T-helper 22 cell (primary cell): ENCODE data around the gene HDDC2.

Experiments used
- DNase-seq: peaks from one replicate; pipeline ENCODE4 v3.0.0-alpha.2; 2020; ENCODE audit warnings: low read depth

HDDC2 gene

DNA sequence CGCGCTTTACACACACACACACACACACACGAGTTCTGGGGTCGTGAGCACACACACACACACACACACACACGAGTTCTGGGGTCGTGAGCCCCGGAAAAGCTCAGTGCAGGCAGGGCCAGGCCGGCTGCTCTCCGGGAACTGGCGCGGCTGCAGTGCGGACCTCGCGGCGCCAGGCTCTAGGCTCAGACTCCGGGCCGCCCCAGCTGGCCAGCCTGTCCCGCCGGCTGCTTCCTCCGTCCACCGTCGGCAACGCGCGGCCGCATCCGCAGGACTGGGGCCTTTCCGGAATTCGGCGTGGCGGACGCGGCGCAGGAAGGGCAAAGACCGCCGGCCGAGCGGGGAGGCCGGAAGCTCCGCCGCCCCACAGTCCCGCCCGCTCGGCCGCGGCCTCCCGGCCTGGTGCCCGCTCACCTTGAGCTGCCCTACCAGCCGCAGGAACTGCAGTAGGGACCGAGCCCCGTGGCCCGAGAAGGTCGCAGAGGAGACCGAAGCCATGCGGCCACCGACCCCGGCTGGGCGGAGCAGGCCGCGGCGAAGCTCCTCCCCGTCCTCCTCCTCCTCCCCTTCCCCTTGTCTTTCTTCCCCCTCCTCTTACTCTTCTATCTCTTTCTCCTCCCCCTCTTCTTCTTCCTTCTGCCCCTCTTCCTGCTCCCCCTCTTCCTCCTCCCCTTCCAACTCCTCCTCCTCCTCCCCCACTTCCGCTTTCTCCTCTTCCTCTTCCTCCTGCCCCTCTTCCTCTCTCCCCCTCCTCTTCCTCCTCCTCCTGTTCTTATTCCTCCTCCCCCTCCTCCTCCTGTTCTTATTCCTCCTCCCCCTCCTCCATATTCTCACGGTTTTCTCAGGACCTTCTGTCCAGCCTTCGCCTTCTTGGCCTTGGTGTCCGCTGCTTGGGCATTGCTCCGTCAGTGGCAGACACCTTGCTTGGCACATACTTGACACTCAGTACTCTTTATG, at the start of gene HDDC2:
Gene HDDC2, minus strand, starts transcription at position 533 of the 957 bp plus-strand sequence. Its CDS starts 35 bp downstream, at position 498.
- DNase-seq, result peak; percentile 13

- no peak for DNase-seq
Observed at GRCh38 chr6:125346926-125347563, 45.3 kb upstream of the HDDC2 start.

GRCh38 chr6:125346201-125346925, 44.6 kb upstream of the HDDC2 start:
- DNase-seq, result no peak

- no peak for DNase-seq
Observed at GRCh38 chr6:125341460-125341859, 39.7 kb upstream of the HDDC2 start.

- no peak for DNase-seq
Observed at GRCh38 chr6:125340991-125341390, 39.2 kb upstream of the HDDC2 start.

DNA sequence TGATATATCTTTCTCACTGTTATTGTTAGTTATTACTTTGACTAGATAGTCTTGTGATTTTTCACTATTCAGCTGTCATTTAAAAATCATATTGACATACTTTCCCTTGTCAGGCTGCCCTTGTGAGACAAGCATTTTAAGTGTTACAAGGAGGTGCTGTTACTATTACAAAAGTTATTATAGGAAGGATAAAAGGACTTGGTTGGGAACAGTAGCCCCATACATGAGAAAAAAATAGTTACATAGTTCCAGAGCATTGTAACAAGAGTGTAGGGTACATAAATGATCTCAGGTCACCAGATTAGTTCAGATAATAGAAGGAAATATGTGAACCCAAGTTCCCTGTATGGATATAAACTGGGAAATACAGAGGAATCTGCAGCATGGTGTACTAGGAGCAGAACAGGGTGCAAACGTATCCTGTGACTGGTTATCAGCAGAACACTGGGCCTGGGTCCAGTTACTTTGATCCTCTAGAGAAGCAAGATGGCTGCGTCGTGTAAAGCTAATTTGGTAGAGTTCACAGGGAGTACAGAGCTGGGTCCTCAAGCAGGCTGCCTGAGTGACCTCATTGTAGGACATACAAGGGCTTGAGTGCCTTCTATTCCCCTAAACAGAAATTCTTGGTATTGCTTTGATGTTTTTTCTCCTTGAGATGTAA, 38.5 kb upstream of the HDDC2 start:
- no peak for DNase-seq

GRCh38 chr6:125339653-125340052, 37.9 kb upstream of the HDDC2 start:
- DNase-seq, result no peak

DNA sequence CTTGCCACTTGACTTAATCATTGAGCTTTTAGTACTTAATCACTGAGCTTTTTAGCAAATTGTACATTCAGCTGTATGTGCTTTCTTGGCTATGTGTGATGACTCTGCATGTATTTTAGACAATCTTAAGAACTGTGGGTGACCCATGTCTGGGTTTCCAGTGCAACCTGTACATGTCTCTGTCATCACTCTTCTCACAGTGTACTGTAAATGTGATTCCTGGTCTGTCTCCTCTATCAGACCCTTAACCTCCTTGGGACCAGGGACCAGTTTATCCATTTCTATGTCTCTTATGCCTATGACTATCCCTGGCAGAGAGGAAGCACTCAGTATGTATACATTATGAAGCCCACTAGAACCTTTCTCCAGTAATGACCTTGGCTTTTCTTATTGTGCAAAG, 36.6 kb upstream of the HDDC2 start:
- no peak for DNase-seq

DNA sequence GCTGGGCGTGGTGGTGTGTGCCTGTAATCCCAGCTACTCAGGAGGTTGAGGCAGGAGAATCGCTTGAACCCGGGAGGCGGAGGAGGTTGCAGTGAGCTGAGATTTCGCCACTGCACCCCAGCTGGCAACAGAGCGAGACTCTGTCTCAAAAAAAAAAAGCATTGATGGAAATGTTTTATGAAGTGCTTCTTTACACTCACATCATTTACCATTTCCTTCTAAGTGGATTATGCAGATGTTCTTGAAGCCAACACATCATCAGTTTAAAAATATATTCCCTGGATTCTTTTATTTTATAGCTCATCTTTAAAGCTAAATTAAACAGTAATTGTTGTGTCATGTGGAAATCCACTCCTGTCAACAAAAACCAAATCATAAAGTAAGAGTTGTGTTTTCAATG, 35.9 kb upstream of the HDDC2 start:
- DNase-seq, result no peak

GRCh38 chr6:125332664-125333063, 30.9 kb upstream of the HDDC2 start:
- DNase-seq, result no peak

DNA sequence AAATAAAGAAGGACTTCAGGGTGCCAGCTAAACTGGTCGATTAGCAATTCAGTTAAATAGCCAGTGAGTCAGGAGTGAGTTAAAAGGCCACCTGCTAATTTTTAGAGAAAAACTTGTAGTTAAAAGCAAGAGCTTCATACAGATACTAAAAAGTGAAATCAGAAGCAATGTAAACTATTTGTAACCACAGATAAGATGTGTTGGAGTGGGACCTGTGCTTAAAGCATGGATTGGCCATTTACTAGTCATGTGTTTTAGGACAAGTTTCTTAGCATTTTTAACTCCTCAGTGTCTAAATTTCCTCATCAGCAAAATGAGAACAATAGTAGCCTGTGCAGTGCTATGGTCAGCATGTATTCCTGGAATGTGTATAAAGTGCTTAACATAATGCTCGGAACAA, 23.8 kb upstream of the HDDC2 start:
- DNase-seq, result no peak

DNA sequence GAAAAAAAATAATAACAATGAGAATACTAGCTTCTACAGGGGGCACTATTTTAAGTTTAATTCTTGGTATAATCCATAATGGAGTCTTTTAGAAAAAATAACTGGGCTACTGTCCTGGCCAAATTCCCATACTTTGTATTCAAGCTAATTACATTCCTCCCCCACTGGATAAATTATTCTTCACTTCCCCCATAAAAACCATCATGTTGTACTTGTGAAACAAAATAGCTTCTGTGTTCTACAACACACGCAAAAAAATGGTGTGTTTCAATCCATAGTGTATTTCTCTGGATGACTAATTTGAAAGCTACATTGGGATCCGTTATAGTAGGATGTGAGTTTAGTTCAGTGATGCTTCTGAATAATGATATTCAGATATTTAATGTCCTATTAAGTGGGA, 21.6 kb upstream of the HDDC2 start:
- no peak for DNase-seq

DNA sequence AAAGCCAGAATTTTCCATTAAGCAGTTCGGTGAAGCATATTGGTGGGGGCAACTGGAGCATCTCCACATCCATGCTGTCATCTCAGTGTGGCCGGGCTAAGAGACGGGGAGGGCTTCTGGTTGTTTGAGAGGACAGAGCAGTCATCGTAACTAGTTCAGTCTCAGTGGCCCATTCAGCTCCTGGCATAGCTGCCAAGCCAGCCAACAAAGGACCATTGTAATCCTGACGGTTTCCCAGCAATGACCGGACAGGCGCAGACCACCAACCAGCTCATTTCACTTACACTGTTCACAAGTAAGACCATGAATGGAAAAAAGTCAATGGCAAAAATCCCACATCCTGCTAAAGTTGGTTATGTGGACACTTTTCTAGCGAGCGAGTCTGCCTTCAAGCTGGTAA, 14.9 kb upstream of the HDDC2 start:
- DNase-seq, result no peak

DNA sequence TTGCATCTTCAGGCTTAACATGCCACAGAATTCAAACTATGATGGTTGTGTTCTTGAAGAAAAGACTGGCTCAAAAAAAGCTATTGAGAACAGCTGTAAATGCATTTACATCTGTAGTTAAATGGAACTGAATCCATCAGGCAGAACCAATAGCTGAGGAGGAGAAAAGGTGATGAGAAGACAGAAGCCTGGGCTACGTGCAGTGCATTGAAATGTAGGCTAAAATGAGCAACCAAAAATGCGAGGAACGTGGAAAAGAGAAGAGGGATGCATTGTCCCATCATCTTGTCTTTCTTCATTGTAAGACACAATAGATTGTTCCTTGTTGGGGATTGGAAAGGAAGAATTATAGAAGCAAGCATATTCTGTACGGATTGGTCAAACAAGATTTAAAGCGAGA, 13.8 kb upstream of the HDDC2 start:
- DNase-seq, result no peak

DNA sequence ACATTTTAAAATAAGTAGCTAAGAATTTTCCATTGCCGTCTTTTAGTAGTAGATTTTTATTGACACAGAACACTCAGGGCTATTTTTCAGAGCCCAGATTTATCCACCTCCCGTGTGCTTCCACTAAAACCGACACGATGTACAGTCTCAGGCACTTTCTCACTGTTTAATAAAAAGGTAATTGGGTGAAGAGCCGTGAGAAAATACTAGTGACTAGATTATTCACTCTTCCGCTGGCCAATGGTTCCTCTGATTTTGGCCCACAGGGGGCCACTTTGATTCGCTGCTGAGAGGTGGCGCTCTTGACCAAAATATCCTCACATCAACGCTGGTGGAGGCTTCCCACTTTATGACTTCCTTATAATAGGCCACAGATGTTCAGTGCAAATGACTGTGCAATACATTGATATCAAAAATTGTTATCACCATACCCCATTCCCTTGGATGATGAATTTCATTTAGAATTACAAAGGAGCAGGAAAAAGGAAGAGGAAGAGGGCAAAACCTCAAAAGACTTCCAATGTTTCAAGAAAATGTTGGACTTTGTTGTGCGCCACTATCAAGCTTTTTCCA, 12.3 kb upstream of the HDDC2 start:
- no peak for DNase-seq

GRCh38 chr6:125312950-125313349, 11.2 kb upstream of the HDDC2 start:
- no peak for DNase-seq

DNA sequence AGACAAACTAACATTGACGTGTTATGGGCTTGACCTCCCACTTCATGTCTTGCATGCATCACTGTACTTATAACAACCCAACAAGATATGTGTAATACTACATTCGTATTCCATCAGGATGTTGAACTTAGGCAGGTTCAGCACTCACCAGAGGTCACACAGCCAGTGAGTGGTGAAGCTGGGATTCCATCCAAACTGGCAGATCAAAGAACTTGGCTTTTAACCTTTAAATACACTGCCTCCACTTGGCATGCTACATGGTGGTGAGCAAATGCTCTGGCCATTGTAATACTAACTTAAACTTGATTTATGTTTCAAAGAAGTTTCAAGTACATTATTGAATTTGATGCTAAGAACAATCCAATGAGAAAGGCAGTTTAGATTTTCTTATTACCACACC, 10.7 kb upstream of the HDDC2 start:
- DNase-seq, result no peak

- DNase-seq, result no peak
Observed at GRCh38 chr6:125310994-125311649, 9.4 kb upstream of the HDDC2 start.

DNA sequence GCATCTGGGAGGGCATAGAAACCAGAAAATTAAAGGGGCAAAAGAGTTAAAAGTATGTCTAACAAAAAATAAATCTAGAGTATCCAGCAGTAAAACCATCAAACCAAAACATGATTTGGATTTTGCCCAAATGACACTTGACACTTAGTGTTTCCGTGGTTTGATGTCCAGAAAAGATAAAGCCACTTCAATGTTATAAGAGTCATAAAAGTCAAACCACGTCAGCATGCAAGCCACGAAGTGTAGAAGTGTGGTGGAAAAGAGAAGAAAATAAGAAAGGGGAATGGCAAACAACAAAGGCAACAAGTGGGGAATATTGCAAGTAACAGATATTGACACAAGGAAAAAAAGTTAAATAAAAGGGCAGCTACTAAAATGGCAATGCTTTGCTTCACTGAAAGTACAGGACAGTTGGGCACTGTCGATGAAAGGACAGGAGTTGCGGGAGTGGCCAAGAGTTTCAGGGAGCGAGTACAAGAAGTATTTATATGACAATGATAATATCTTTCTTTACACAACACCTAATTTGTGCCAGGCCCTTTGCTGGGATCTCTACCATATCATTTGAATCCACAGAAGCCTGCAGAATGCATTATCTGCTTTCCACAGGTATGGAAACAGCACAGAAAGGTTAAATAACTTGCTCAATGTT, 6.3 kb upstream of the HDDC2 start:
- no peak for DNase-seq

DNA sequence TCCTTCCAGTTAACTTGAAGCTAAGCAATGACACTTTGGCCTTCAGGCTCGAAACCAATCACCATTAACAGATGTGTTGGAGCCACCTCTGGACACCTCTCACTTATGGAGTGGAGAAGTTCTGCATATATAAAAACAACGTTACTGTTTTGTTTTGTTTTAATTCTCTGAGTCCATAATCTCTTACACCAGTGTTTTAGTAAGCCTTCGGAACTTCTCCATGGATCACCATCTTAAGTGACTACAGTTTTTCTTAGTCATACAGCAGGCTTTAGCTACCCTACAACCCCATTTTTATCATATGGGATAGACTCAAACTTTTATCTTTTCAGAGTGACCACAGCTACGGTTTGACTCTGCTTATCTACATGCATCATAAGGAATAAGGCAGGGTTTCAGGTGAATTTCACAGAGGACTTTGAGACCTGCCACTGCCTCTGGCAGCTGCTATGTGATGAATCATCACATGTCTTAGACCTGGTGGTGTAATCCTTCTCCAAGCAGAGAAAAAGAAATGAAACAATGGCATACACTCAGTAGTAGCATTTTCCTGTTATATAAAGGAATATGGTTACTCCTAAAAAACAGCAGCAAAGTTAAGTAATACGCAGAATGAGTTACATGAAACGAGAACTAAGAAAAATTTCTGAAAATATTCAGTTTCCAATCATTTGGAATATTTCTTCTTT, 5.5 kb upstream of the HDDC2 start:
- no peak for DNase-seq
